H9 (cell line): ENCODE measurements around the gene YPEL4. TPM values are rescaled to one million over a fixed set of nuclear protein-coding genes. Genes with fewer than 3 reads are reported as not detected.
A peak's percentile ranks its signal among the peaks of the same experiment; 100 is the strongest.

ENCODE experiments used
- DNase-seq: peaks from one replicate; pipeline ENCODE4 v3.0.0-alpha.2; 2017
- H2AFZ ChIP-seq: one replicate; pipeline ENCODE4 v1.6.1; 2013; ENCODE audit warnings: mild to moderate bottlenecking, low read length, control low read depth, moderate library complexity
- H2AK5ac ChIP-seq: 2 replicates; pipeline ENCODE4 v1.6.1; 2013; ENCODE audit warnings: low read length, control low read depth, mixed read lengths; ENCODE audit not compliant: insufficient read length
- H2BK120ac ChIP-seq: one replicate; pipeline ENCODE4 v1.6.1; 2013; ENCODE audit warnings: low read depth, mild to moderate bottlenecking, low read length, control low read depth, inconsistent platforms; ENCODE audit not compliant: poor library complexity, severe bottlenecking
- H2BK12ac ChIP-seq: 2 replicates; pipeline ENCODE4 v1.6.1; 2013; ENCODE audit warnings: low read length, control low read depth, mixed read lengths, low read depth; ENCODE audit not compliant: insufficient read length
- H2BK15ac ChIP-seq: 2 replicates; pipeline ENCODE4 v1.6.1; 2013; ENCODE audit warnings: low read depth, low read length, control low read depth
- H2BK20ac ChIP-seq: one replicate; pipeline ENCODE4 v1.6.1; 2013; ENCODE audit warnings: low read depth, mild to moderate bottlenecking, low read length, control low read depth, inconsistent platforms; ENCODE audit not compliant: poor library complexity, severe bottlenecking
- H2BK5ac ChIP-seq: 2 replicates; pipeline ENCODE4 v1.6.1; 2013; ENCODE audit warnings: low read length, control low read depth, mixed read lengths; ENCODE audit not compliant: insufficient read length
- H3K14ac ChIP-seq: 2 replicates; pipeline ENCODE4 v1.6.1; 2013; ENCODE audit warnings: low read length, control low read depth; ENCODE audit not compliant: insufficient read depth
- H3K18ac ChIP-seq: 2 replicates; pipeline ENCODE4 v1.6.1; 2013; ENCODE audit warnings: low read depth, mild to moderate bottlenecking, mixed read lengths, low read length, control low read depth; ENCODE audit not compliant: insufficient read length
- H3K23ac ChIP-seq: 2 replicates; pipeline ENCODE4 v1.6.1; 2013; ENCODE audit warnings: low read length, control low read depth, mixed read lengths, low read depth; ENCODE audit not compliant: insufficient read length
- H3K23me2 ChIP-seq: 2 replicates; pipeline ENCODE4 v1.6.1; 2013; ENCODE audit warnings: low read depth, mild to moderate bottlenecking, mixed read lengths, low read length, control low read depth; ENCODE audit not compliant: insufficient read length, poor library complexity, severe bottlenecking
- H3K27ac ChIP-seq: 2 replicates; pipeline ENCODE4 v1.5.1; 2013; ENCODE audit warnings: low read length, control low read depth, mixed read lengths, low read depth; ENCODE audit not compliant: insufficient read length
- H3K27me3 ChIP-seq: 2 replicates; pipeline ENCODE4 v1.6.1; 2013; ENCODE audit warnings: low read length, control low read depth, inconsistent platforms; ENCODE audit not compliant: insufficient read depth
- H3K4ac ChIP-seq: 2 replicates; pipeline ENCODE4 v1.6.1; 2013; ENCODE audit warnings: low read depth, mild to moderate bottlenecking, control low read depth, inconsistent platforms, low read length, moderate library complexity
- H3K4me1 ChIP-seq: 2 replicates; pipeline ENCODE4 v1.6.1; 2013; ENCODE audit warnings: low read length, control low read depth, inconsistent platforms; ENCODE audit not compliant: insufficient read depth
- H3K4me2 ChIP-seq: 2 replicates; pipeline ENCODE4 v1.6.1; 2013; ENCODE audit warnings: low read length, control low read depth, mixed read lengths; ENCODE audit not compliant: insufficient read length, insufficient read depth
- H3K56ac ChIP-seq: 2 replicates; pipeline ENCODE4 v1.6.1; 2013; ENCODE audit warnings: low read depth, mild to moderate bottlenecking, mixed read lengths, low read length, control low read depth; ENCODE audit not compliant: insufficient read length
- H3K79me1 ChIP-seq: 2 replicates; pipeline ENCODE4 v1.6.1; 2013; ENCODE audit warnings: low read depth, mild to moderate bottlenecking, moderate library complexity, low read length, control low read depth, inconsistent platforms; ENCODE audit not compliant: insufficient read depth, poor library complexity, severe bottlenecking
- H3K79me2 ChIP-seq: 2 replicates; pipeline ENCODE4 v1.6.1; 2013; ENCODE audit warnings: low read length, control low read depth, inconsistent platforms; ENCODE audit not compliant: insufficient read depth
- H3K9ac ChIP-seq: 2 replicates; pipeline ENCODE4 v1.6.1; 2013; ENCODE audit warnings: low read length, control low read depth, mixed read lengths; ENCODE audit not compliant: insufficient read length; ENCODE audit errors: extremely low read depth
- H3K9me3 ChIP-seq: one replicate; pipeline ENCODE4 v1.6.1; 2013; ENCODE audit warnings: low read depth, low read length, inconsistent platforms; ENCODE audit not compliant: control insufficient read depth
- H3T11ph ChIP-seq: one replicate; pipeline ENCODE4 v1.6.1; 2013; ENCODE audit warnings: mild to moderate bottlenecking, low read length, control low read depth, inconsistent platforms
- H4K20me1 ChIP-seq: one replicate; pipeline ENCODE4 v1.6.1; 2013; ENCODE audit not compliant: control insufficient read depth, insufficient read length, insufficient read depth
- H4K5ac ChIP-seq: 2 replicates; pipeline ENCODE4 v1.6.1; 2013; ENCODE audit warnings: low read depth, mild to moderate bottlenecking, mixed read lengths, low read length, control low read depth; ENCODE audit not compliant: insufficient read length
- H4K8ac ChIP-seq: replicated peaks from 2 replicates; pipeline ENCODE4 v1.6.1; 2013; ENCODE audit warnings: low read length, control low read depth, mixed read lengths, low read depth; ENCODE audit not compliant: insufficient read length
- H4K91ac ChIP-seq: 2 replicates; pipeline ENCODE4 v1.6.1; 2013; ENCODE audit warnings: low read depth, mild to moderate bottlenecking, moderate library complexity, mixed read lengths, low read length, control low read depth; ENCODE audit not compliant: insufficient read length
- H3K27ac Mint-ChIP-seq, 3 experiments: 2 replicates in 2 of 3; 3 replicates in 1 of 3; pipeline ENCODE4 v1.8.0; 2020 to 2021; ENCODE audit warnings: mixed read lengths in 3 of 3, mild to moderate bottlenecking in 1 of 3, moderate library complexity in 1 of 3
- H3K27me3 Mint-ChIP-seq: 2 replicates; pipeline ENCODE4 v1.8.0; 2021; ENCODE audit warnings: low read depth, mild to moderate bottlenecking, moderate library complexity, mixed read lengths
- H3K36me3 Mint-ChIP-seq, 3 experiments: 2 replicates in 2 of 3; 3 replicates in 1 of 3; pipeline ENCODE4 v1.8.0; 2020 to 2021; ENCODE audit warnings: low read depth in 3 of 3, mixed read lengths in 3 of 3; ENCODE audit not compliant: insufficient read depth in 1 of 3
- H3K4me1 Mint-ChIP-seq, 2 experiments: 2 replicates each; pipeline ENCODE4 v1.8.0; 2020; ENCODE audit warnings: mixed read lengths in 2 of 2
- H3K4me3 Mint-ChIP-seq, 2 experiments: 2 replicates in 1 of 2; 3 replicates in 1 of 2; pipeline ENCODE4 v1.8.0; 2020 to 2021; ENCODE audit warnings: mild to moderate bottlenecking in 2 of 2, mixed read lengths in 2 of 2, moderate library complexity in 1 of 2
- H3K9me3 Mint-ChIP-seq, 2 experiments: 2 replicates in 1 of 2; 3 replicates in 1 of 2; pipeline ENCODE4 v1.8.0; 2020; ENCODE audit warnings: mild to moderate bottlenecking in 2 of 2, mixed read lengths in 2 of 2, moderate library complexity in 1 of 2
- WGBS: extraction: QIAGEN DNeasy Blood & Tissue Kit; methylation state at CpG from one replicate; pipeline ENCODE4 v1.1.7; 2013; ENCODE audit warnings: missing lambda C conversion rate, low lambda C conversion rate, mixed read lengths; ENCODE audit not compliant: insufficient read length; ENCODE audit errors: extremely low coverage; 5-methylcytosine and 5-hydroxymethylcytosine counted together
- total RNA-seq: library from RNA; stranded (reverse); gene quantifications from 2 replicates; pipeline ENCODE4 v1.2.1, GENCODE V29; 2021
- TF ChIP-seq, protein P1 (sequence below): fragments of 200-600 bp; sonication (generic); conservative IDR thresholded peaks from 3 replicates; pipeline ENCODE4 v1.8.0; 2021; ENCODE audit warnings: antibody characterized with exemption, mild to moderate bottlenecking

YPEL4 gene
- total RNA-seq, 1 experiment from 2014 or later, result 0.13 TPM

DNA sequence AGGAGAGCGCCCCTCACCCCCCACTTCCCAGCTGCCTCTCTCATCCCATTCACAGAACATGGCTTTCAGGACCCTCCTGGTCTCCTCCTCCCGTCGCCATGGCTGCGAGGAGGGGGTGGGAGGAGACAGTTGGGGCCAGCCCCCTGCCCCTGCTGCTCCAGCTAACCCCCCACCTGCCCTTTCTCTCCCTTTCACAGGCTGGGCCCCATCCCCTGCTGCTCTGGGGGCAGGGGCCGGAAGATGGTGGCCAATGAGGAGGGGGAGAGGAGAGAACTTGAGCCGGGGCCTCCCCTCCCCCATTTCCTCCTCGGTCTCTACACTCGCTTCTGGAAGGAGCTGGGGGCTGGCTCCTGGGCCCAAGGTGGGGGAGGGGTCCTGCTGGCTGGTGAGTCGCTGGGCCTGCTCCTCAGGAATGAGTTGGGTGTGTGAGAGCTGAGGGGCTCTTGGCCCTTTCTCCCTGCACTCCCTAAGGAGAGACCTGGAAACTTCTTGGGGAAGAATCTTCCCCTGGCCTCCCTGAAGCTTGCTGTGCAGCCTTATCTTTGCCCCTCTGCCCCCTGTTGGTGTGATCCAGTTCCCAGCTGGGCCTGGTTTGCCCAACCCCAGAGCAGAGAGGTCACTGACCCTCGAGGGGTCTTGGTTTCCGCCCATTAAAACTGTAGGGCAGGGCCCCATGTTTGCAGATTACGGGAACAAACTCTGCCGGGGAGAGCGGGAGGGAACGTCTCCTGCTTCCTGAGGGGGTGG is 10.2 kb downstream of the YPEL4 start:
- peaks cover 10% of the 10 kb centered on the region; the same call in 1 of the 2 replicates for H3K4me1 ChIP-seq
- Mint-ChIP-seq H3K27me3 (peaks cover 4% of the 10 kb centered on the region), H3K27ac (peak overlapping the region; percentile 98 to 100 (median 100)), H3K36me3 (peaks cover 33 to 52% (median 45%) of the 10 kb centered on the region in 3 experiments), H3K4me1 (peaks cover 51 to 60% of the 10 kb centered on the region in 2 experiments), H3K4me3 (peak overlapping the region; percentile 94 to 100), H3K9me3 (peaks cover 6 to 10% of the 10 kb centered on the region in 2 experiments; a peak in 4 of 5 replicates)
- peak overlapping the region; percentile 21 for H3K18ac ChIP-seq
- peak overlapping the region; percentile 54 for H3K56ac ChIP-seq
- H3K27ac ChIP-seq, result peak overlapping the region; percentile 85
- peak overlapping the region; percentile 72 for H3K14ac ChIP-seq
- no peak overlapping the region for H2BK120ac ChIP-seq
- DNase-seq, result peak; percentile 100
- H4K8ac ChIP-seq, result no peak overlapping the region
- no peak overlapping the region for H3K23ac ChIP-seq
- H3K79me1 ChIP-seq, result no peaks in the 10 kb centered on the region
- H2BK15ac ChIP-seq, result no peak overlapping the region
- no peak overlapping the region for H3T11ph ChIP-seq
- peak overlapping the region; percentile 30 for H2BK5ac ChIP-seq
- H3K4ac ChIP-seq, result no peak overlapping the region
- H3K9me3 ChIP-seq, result no peaks in the 10 kb centered on the region
- peaks cover 7% of the 10 kb centered on the region; the same call in 1 of the 2 replicates for H3K79me2 ChIP-seq
- no peak overlapping the region for H2BK12ac ChIP-seq
- no peak overlapping the region for H2AFZ ChIP-seq
- no peaks in the 10 kb centered on the region for H3K27me3 ChIP-seq
- TF ChIP-seq, protein P1, sequence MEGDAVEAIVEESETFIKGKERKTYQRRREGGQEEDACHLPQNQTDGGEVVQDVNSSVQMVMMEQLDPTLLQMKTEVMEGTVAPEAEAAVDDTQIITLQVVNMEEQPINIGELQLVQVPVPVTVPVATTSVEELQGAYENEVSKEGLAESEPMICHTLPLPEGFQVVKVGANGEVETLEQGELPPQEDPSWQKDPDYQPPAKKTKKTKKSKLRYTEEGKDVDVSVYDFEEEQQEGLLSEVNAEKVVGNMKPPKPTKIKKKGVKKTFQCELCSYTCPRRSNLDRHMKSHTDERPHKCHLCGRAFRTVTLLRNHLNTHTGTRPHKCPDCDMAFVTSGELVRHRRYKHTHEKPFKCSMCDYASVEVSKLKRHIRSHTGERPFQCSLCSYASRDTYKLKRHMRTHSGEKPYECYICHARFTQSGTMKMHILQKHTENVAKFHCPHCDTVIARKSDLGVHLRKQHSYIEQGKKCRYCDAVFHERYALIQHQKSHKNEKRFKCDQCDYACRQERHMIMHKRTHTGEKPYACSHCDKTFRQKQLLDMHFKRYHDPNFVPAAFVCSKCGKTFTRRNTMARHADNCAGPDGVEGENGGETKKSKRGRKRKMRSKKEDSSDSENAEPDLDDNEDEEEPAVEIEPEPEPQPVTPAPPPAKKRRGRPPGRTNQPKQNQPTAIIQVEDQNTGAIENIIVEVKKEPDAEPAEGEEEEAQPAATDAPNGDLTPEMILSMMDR, result peak; percentile 31; the same call in 1 of the 3 replicates
- no peak overlapping the region for H2AK5ac ChIP-seq
- H3K4me2 ChIP-seq, result peak overlapping the region; percentile 88
- peaks cover 2% of the 10 kb centered on the region for H4K20me1 ChIP-seq
- no CpG with 5 or more reads among the region's 15 CpGs for WGBS
- H3K9ac ChIP-seq, result peak overlapping the region; percentile 99
- H4K91ac ChIP-seq, result peak overlapping the region; percentile 31
- peaks cover 11% of the 10 kb centered on the region for H3K23me2 ChIP-seq
- no peak overlapping the region for H4K5ac ChIP-seq
- H2BK20ac ChIP-seq, result no peak overlapping the region
